HG03354 (cell line): Measurements from ENCODE around the gene MBLAC1.

Source experiments
- ATAC-seq: cut with Tn5 transposase; IDR thresholded peaks from one replicate; pipeline ENCODE4 v1.9.1; 2021; ENCODE audit warnings: mild to moderate bottlenecking; ENCODE audit not compliant: unreplicated experiment, poor library complexity, severe bottlenecking

Gene MBLAC1

GRCh38 chr7:100095289-100095688 is 31.5 kb upstream of the MBLAC1 start:
- ATAC-seq = no peak

GRCh38 chr7:100095704-100096103 is 31.1 kb upstream of the MBLAC1 start:
- ATAC-seq = no peak

GRCh38 chr7:100098913-100099312 is 27.9 kb upstream of the MBLAC1 start:
- ATAC-seq = no peak

- no peak for ATAC-seq
Observed at GRCh38 chr7:100099452-100099851, 27.3 kb upstream of the MBLAC1 start.

- peak; percentile 71 for ATAC-seq
Observed at GRCh38 chr7:100100420-100101015, 26.2 kb upstream of the MBLAC1 start.

- ATAC-seq = peak; percentile 86
Observed at GRCh38 chr7:100101016-100101862, 25.5 kb upstream of the MBLAC1 start, which contains the start of the genes AP4M1 and MCM7. TSS of gene AP4M1 (plus strand) at chr7:100101643. CDS start at chr7:100101715, 72 bp downstream. TSS of gene MCM7 (minus strand) at chr7:100101397. CDS start at chr7:100101294, 103 bp downstream.

GRCh38 chr7:100102950-100103840 is 23.6 kb upstream of the MBLAC1 start:
- no peak for ATAC-seq

GRCh38 chr7:100105534-100105933 is 21.2 kb upstream of the MBLAC1 start:
- no peak for ATAC-seq

- no peak for ATAC-seq
Observed at GRCh38 chr7:100106633-100107032, 20.1 kb upstream of the MBLAC1 start.

- ATAC-seq = no peak
Observed at GRCh38 chr7:100107125-100107737, 19.5 kb upstream of the MBLAC1 start.

GRCh38 chr7:100107890-100108289 is 18.9 kb upstream of the MBLAC1 start:
- no peak for ATAC-seq

- ATAC-seq = no peak
Observed at GRCh38 chr7:100109521-100110163, 17.1 kb upstream of the MBLAC1 start.

GRCh38 chr7:100111156-100111555 is 15.6 kb upstream of the MBLAC1 start:
- ATAC-seq = no peak

- ATAC-seq = no peak
Observed at GRCh38 chr7:100111914-100112313, 14.9 kb upstream of the MBLAC1 start.

- ATAC-seq = no peak
Observed at GRCh38 chr7:100115026-100115425, 11.7 kb upstream of the MBLAC1 start.

- ATAC-seq = no peak
Observed at GRCh38 chr7:100118388-100119071, 8.2 kb upstream of the MBLAC1 start.

GRCh38 chr7:100119072-100119969 is 7.4 kb upstream of the MBLAC1 start, which contains the start of the genes CNPY4 and TAF6:
TSS of gene CNPY4 (plus strand) at chr7:100119634. CDS start at chr7:100119745, 111 bp downstream.
TSS of gene TAF6 (minus strand) at chr7:100119358. CDS start at chr7:100114209, 5,149 bp downstream.
- ATAC-seq = peak; percentile 73
